Measurements from ENCODE around the gene DPH1.
A peak's percentile ranks its signal among the peaks of the same experiment; 100 is the strongest.

DPH1 gene

GRCh38 chr17:2064980-2065785, 35.2 kb downstream of the DPH1 start (continued):
- TF ChIP-seq PBX3 (CRISPR knock-in tag; IDR thresholded peaks at IDR 0.05) (no peak), ZFP3 (tag by site-specific recombination; IDR thresholded peaks at IDR 0.05; ENCODE audit: low read depth) (no peak), ZNF132 (tag by site-specific recombination; IDR thresholded peaks at IDR 0.05; ENCODE audit: borderline replicate concordance) (no peak), ZNF658 (tag by site-specific recombination; IDR thresholded peaks at IDR 0.05) (no peak), ZNF148 (tag by site-specific recombination; IDR thresholded peaks at IDR 0.05; ENCODE audit: borderline replicate concordance) (no peak), ZNF623 (tag by site-specific recombination; IDR thresholded peaks at IDR 0.05) (no peak), ZBTB20 (tag by site-specific recombination; IDR thresholded peaks at IDR 0.05) (no peak), HOXA7 (CRISPR knock-in tag; IDR thresholded peaks at IDR 0.05; ENCODE audit: borderline replicate concordance) (no peak), ZNF10 (tag by site-specific recombination; IDR thresholded peaks at IDR 0.05) (no peak), ZNF747 (tag by site-specific recombination; IDR thresholded peaks at IDR 0.05) (no peak), ZNF843 (tag by site-specific recombination; IDR thresholded peaks at IDR 0.05) (no peak), ZNF391 (tag by site-specific recombination; IDR thresholded peaks at IDR 0.05; ENCODE audit: borderline replicate concordance, low read depth) (0 out of 2 replicates have a peak, but pooled peaks have one; percentile 38), ZNF335 (tag by site-specific recombination; conservative IDR thresholded peaks at IDR 0.05) (no peak), ZNF791 (tag by site-specific recombination; IDR thresholded peaks at IDR 0.05) (no peak), GLI2 (tag by site-specific recombination; IDR thresholded peaks at IDR 0.05; ENCODE audit: borderline replicate concordance, low read depth) (no peak), ZNF785 (tag by site-specific recombination; IDR thresholded peaks at IDR 0.05) (no peak), ZNF174 (tag by site-specific recombination; IDR thresholded peaks at IDR 0.05) (no peak), ZNF354C (tag by site-specific recombination; IDR thresholded peaks at IDR 0.05; ENCODE audit: borderline replicate concordance, low read depth) (no peak), ZNF426 (tag by site-specific recombination; IDR thresholded peaks at IDR 0.05) (no peak), ZNF404 (tag by site-specific recombination; IDR thresholded peaks at IDR 0.05) (no peak), ZNF155 (tag by site-specific recombination; IDR thresholded peaks at IDR 0.05) (no peak), ZNF169 (tag by site-specific recombination; IDR thresholded peaks at IDR 0.05) (0 out of 2 replicates have a peak, but pooled peaks have one; percentile 15), ZNF423 (tag by site-specific recombination; IDR thresholded peaks at IDR 0.05) (no peak), OSR2 (tag by site-specific recombination; IDR thresholded peaks at IDR 0.05) (no peak)
- TF ChIP-seq, protein P1, sequence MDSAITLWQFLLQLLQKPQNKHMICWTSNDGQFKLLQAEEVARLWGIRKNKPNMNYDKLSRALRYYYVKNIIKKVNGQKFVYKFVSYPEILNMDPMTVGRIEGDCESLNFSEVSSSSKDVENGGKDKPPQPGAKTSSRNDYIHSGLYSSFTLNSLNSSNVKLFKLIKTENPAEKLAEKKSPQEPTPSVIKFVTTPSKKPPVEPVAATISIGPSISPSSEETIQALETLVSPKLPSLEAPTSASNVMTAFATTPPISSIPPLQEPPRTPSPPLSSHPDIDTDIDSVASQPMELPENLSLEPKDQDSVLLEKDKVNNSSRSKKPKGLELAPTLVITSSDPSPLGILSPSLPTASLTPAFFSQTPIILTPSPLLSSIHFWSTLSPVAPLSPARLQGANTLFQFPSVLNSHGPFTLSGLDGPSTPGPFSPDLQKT (IDR thresholded peaks at IDR 0.05; ENCODE audit: borderline replicate concordance, low read depth, low read length): no peak
- TF ChIP-seq, protein P2, sequence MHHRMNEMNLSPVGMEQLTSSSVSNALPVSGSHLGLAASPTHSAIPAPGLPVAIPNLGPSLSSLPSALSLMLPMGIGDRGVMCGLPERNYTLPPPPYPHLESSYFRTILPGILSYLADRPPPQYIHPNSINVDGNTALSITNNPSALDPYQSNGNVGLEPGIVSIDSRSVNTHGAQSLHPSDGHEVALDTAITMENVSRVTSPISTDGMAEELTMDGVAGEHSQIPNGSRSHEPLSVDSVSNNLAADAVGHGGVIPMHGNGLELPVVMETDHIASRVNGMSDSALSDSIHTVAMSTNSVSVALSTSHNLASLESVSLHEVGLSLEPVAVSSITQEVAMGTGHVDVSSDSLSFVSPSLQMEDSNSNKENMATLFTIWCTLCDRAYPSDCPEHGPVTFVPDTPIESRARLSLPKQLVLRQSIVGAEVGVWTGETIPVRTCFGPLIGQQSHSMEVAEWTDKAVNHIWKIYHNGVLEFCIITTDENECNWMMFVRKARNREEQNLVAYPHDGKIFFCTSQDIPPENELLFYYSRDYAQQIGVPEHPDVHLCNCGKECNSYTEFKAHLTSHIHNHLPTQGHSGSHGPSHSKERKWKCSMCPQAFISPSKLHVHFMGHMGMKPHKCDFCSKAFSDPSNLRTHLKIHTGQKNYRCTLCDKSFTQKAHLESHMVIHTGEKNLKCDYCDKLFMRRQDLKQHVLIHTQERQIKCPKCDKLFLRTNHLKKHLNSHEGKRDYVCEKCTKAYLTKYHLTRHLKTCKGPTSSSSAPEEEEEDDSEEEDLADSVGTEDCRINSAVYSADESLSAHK (tag by site-specific recombination; IDR thresholded peaks at IDR 0.05): no peak
- TF ChIP-seq, protein P3, sequence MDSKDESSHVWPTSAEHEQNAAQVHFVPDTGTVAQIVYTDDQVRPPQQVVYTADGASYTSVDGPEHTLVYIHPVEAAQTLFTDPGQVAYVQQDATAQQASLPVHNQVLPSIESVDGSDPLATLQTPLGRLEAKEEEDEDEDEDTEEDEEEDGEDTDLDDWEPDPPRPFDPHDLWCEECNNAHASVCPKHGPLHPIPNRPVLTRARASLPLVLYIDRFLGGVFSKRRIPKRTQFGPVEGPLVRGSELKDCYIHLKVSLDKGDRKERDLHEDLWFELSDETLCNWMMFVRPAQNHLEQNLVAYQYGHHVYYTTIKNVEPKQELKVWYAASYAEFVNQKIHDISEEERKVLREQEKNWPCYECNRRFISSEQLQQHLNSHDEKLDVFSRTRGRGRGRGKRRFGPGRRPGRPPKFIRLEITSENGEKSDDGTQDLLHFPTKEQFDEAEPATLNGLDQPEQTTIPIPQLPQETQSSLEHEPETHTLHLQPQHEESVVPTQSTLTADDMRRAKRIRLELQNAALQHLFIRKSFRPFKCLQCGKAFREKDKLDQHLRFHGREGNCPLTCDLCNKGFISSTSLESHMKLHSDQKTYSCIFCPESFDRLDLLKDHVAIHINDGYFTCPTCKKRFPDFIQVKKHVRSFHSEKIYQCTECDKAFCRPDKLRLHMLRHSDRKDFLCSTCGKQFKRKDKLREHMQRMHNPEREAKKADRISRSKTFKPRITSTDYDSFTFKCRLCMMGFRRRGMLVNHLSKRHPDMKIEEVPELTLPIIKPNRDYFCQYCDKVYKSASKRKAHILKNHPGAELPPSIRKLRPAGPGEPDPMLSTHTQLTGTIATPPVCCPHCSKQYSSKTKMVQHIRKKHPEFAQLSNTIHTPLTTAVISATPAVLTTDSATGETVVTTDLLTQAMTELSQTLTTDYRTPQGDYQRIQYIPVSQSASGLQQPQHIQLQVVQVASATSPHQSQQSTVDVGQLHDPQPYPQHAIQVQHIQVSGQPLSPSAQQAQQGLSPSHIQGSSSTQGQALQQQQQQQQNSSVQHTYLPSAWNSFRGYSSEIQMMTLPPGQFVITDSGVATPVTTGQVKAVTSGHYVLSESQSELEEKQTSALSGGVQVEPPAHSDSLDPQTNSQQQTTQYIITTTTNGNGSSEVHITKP (tag by site-specific recombination; IDR thresholded peaks at IDR 0.05): peak; percentile 75
- TF ChIP-seq, protein P4, sequence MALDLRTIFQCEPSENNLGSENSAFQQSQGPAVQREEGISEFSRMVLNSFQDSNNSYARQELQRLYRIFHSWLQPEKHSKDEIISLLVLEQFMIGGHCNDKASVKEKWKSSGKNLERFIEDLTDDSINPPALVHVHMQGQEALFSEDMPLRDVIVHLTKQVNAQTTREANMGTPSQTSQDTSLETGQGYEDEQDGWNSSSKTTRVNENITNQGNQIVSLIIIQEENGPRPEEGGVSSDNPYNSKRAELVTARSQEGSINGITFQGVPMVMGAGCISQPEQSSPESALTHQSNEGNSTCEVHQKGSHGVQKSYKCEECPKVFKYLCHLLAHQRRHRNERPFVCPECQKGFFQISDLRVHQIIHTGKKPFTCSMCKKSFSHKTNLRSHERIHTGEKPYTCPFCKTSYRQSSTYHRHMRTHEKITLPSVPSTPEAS (tag by site-specific recombination; IDR thresholded peaks at IDR 0.05): 0 out of 2 replicates have a peak, but pooled peaks have one; percentile 21

Data from HEK293 (cell line).